ENCODE data around the gene FAM234A. TPM values are rescaled to one million over a fixed set of nuclear protein-coding genes. Genes with fewer than 3 reads are reported as not detected.

Gene FAM234A
- polyA plus RNA-seq, 1 experiment = 42.7 TPM

GRCh38 chr16:263182-263774 is 28.7 kb downstream of the FAM234A start:
- no peak for DNase-seq (ENCODE audit: low read depth, low spot score)
- Histone ChIP-seq H3K27ac (ENCODE audit: low read depth, low read length) (no peak overlapping the region), H3K4me3 (ENCODE audit: low read depth, low read length) (no peak overlapping the region), H3K9me3 (ENCODE audit: control insufficient read depth, insufficient read depth, low read length) (no peaks in the 10 kb centered on the region; the same call in 1 of the 2 replicates), H3K27me3 (ENCODE audit: control insufficient read depth, insufficient read depth, low read length) (no peaks in the 10 kb centered on the region)
- ChIA-PET POLR2A (interaction anchor here (0.7 kb wide), 1 partner anchor 1027 kb away, joined by 8 read pairs; no protein-coding TSS in a partner anchor), CTCF (no interaction called here)
- no peak for TF ChIP-seq CTCF (IDR thresholded peaks at IDR 0.05; ENCODE audit: low read depth, low read length)

- no peak for TF ChIP-seq CTCF (IDR thresholded peaks at IDR 0.05; ENCODE audit: low read depth, low read length)
- no peaks in the 10 kb centered on the region for H3K27me3 ChIP-seq (ENCODE audit: control insufficient read depth, insufficient read depth, low read length)
- H3K9me3 ChIP-seq (ENCODE audit: control insufficient read depth, insufficient read depth, low read length) = no peaks in the 10 kb centered on the region; the same call in 1 of the 2 replicates
- POLR2A ChIA-PET = no interaction called here
- CTCF ChIA-PET = no interaction called here
- DNase-seq (ENCODE audit: low read depth, low spot score) = no peak
- H3K27ac ChIP-seq (ENCODE audit: low read depth, low read length) = no peak overlapping the region
- no peak overlapping the region for H3K4me3 ChIP-seq (ENCODE audit: low read depth, low read length)
Measured at GRCh38 chr16:263944-264343, 29.3 kb downstream of the FAM234A start.

- Histone ChIP-seq H3K27ac (ENCODE audit: low read depth, low read length) (no peak overlapping the region), H3K9me3 (ENCODE audit: control insufficient read depth, insufficient read depth, low read length) (no peaks in the 10 kb centered on the region; the same call in 1 of the 2 replicates), H3K4me3 (ENCODE audit: low read depth, low read length) (no peak overlapping the region), H3K27me3 (ENCODE audit: control insufficient read depth, insufficient read depth, low read length) (no peaks in the 10 kb centered on the region)
- TF ChIP-seq CTCF (IDR thresholded peaks at IDR 0.05; ENCODE audit: low read depth, low read length) = no peak
- POLR2A ChIA-PET = no interaction called here
- DNase-seq (ENCODE audit: low read depth, low spot score) = no peak
- CTCF ChIA-PET = no interaction called here
Measured at GRCh38 chr16:264440-264951, 29.9 kb downstream of the FAM234A start.

GRCh38 chr16:265002-265529 is 30.4 kb downstream of the FAM234A start:
- CTCF ChIA-PET = no interaction called here
- Histone ChIP-seq H3K4me3 (ENCODE audit: low read depth, low read length) (no peak overlapping the region), H3K9me3 (ENCODE audit: control insufficient read depth, insufficient read depth, low read length) (no peaks in the 10 kb centered on the region; the same call in 1 of the 2 replicates), H3K27me3 (ENCODE audit: control insufficient read depth, insufficient read depth, low read length) (no peaks in the 10 kb centered on the region), H3K27ac (ENCODE audit: low read depth, low read length) (no peak overlapping the region)
- POLR2A ChIA-PET = no interaction called here
- no peak for DNase-seq (ENCODE audit: low read depth, low spot score)
- no peak for TF ChIP-seq CTCF (IDR thresholded peaks at IDR 0.05; ENCODE audit: low read depth, low read length)

GRCh38 chr16:265711-266110 is 31.1 kb downstream of the FAM234A start:
- H3K27me3 ChIP-seq (ENCODE audit: control insufficient read depth, insufficient read depth, low read length) = no peaks in the 10 kb centered on the region
- H3K4me3 ChIP-seq (ENCODE audit: low read depth, low read length) = no peak overlapping the region
- POLR2A ChIA-PET = no interaction called here
- H3K27ac ChIP-seq (ENCODE audit: low read depth, low read length) = no peak overlapping the region
- CTCF ChIA-PET = no interaction called here
- H3K9me3 ChIP-seq (ENCODE audit: control insufficient read depth, insufficient read depth, low read length) = no peaks in the 10 kb centered on the region; the same call in 1 of the 2 replicates
- TF ChIP-seq CTCF (IDR thresholded peaks at IDR 0.05; ENCODE audit: low read depth, low read length) = no peak
- DNase-seq (ENCODE audit: low read depth, low spot score) = no peak

All from AG04450 (cell line).